HepG2 (cell line): ENCODE data around the gene TAF1B. TPM values are rescaled to one million over a fixed set of nuclear protein-coding genes. Genes with fewer than 3 reads are reported as not detected.

Experiments used
- ATAC-seq: fragments of 200-7000 bp; cut with Tn5 transposase; 3 replicates; pipeline ENCODE4 v1.9.1; 2020; ENCODE audit warnings: mild to moderate bottlenecking, moderate library complexity
- BruUV-seq: library from RNA; stranded (reverse); fragments of 400-500 nt; replicated peaks from 2 replicates; lab custom pipeline; 2021; lab: Mats Ljungman, UMichigan
- CTCF ChIA-PET: fragments of 300-600 bp; formaldehyde crosslinking; extraction: SDS; loops from one replicate; lab custom pipeline; 2021; ENCODE audit warnings: low total read pairs, inconsistent platforms, low intra/inter-chr PET ratio; lab: Yijun Ruan, JAX
- POLR2A ChIA-PET: fragments of 350-600 bp; sonication (Branson Sonifier 250); formaldehyde crosslinking; loops from one replicate; lab custom pipeline; 2020; ENCODE audit warnings: antibody characterized with exemption, inconsistent platforms; lab: Yijun Ruan, JAX
- DNase-seq: peaks from one replicate; pipeline ENCODE4 v3.0.0-alpha.2; 2015; ENCODE audit warnings: low spot score
- FAIRE-seq: peaks from 3 replicates; lab custom pipeline; 2011; peaks lifted over from hg19 to GRCh38; lab: Jason Lieb, UNC
- H2AFZ ChIP-seq: one replicate; pipeline ENCODE4 v1.6.1; 2011; ENCODE audit warnings: low read length, inconsistent platforms
- H3K27ac ChIP-seq: fragments of 300-600 bp; 3 replicates; pipeline ENCODE4 v1.8.0; 2011; ENCODE audit warnings: mixed run types, mild to moderate bottlenecking, mixed read lengths, low read length, inconsistent platforms; ENCODE audit not compliant: insufficient read depth; ENCODE audit errors: extremely low read length
- H3K27me3 ChIP-seq, 2 experiments: fragments of 200-600 bp in 1 of 2; 2 replicates in 1 of 2; 3 replicates in 1 of 2; pipeline versions ENCODE4 v1.6.0 to v1.8.0; 2011; ENCODE audit warnings: low read length in 2 of 2, mild to moderate bottlenecking in 2 of 2, moderate library complexity in 2 of 2, inconsistent platforms in 1 of 2; ENCODE audit not compliant: insufficient read depth in 2 of 2, control insufficient read depth in 1 of 2
- H3K36me3 ChIP-seq, 2 experiments: fragments of 200-600 bp in 1 of 2; replicated peaks in 1 of 2; 2 replicates in 1 of 2; 3 replicates in 1 of 2; pipeline versions ENCODE4 v1.5.1 to v1.8.0; 2011; ENCODE audit warnings: low read length in 2 of 2, inconsistent platforms in 1 of 2; ENCODE audit not compliant: insufficient read depth in 2 of 2, control insufficient read depth in 1 of 2
- H3K4me1 ChIP-seq: 2 replicates; pipeline ENCODE4 v1.5.1; 2012; ENCODE audit warnings: low read length, inconsistent platforms; ENCODE audit not compliant: insufficient read depth
- H3K4me2 ChIP-seq: 2 replicates; pipeline ENCODE4 v1.6.0; 2011; ENCODE audit warnings: low read depth, low read length, inconsistent platforms
- H3K4me3 ChIP-seq, 3 experiments: fragments of 200-600 bp in 1 of 3; sonication (generic), shearing (Covaris generic) in 1 of 3; replicated peaks in 1 of 3; 2 replicates each; pipeline ENCODE4 v1.5.1; 2011 to 2016; ENCODE audit warnings: low read length in 3 of 3, inconsistent platforms in 2 of 3, low read depth in 2 of 3, mild to moderate bottlenecking in 2 of 3, control low read depth in 1 of 3, mixed read lengths in 1 of 3; ENCODE audit not compliant: insufficient read depth in 1 of 3
- H3K79me2 ChIP-seq: one replicate; pipeline ENCODE4 v1.6.1; 2011; ENCODE audit warnings: low read length, inconsistent platforms; ENCODE audit not compliant: insufficient read depth
- H3K9ac ChIP-seq: 2 replicates; pipeline ENCODE4 v1.6.0; 2011; ENCODE audit warnings: mild to moderate bottlenecking, low read depth, low read length, inconsistent platforms; ENCODE audit not compliant: insufficient read depth
- H3K9me3 ChIP-seq: 2 replicates; pipeline ENCODE4 v1.5.1; 2012; ENCODE audit warnings: mild to moderate bottlenecking, low read length
- H4K20me1 ChIP-seq: 2 replicates; pipeline ENCODE4 v1.6.0; 2011; ENCODE audit warnings: inconsistent platforms, mild to moderate bottlenecking, low read length, moderate library complexity; ENCODE audit not compliant: insufficient read depth
- RARA ChIP-seq: IDR thresholded peaks from 2 replicates; pipeline ENCODE4 v1.6.1; 2016; ENCODE audit warnings: missing genetic modification reagents, missing compliant biosample characterization
- SMAD1 ChIP-seq: sonication (generic); formaldehyde crosslinking; IDR thresholded peaks from 2 replicates; pipeline ENCODE4 v1.4.0; 2020; ENCODE audit warnings: missing genetic modification reagents, low read depth, mild to moderate bottlenecking, borderline replicate concordance
- SMAD9 ChIP-seq: sonication (generic); formaldehyde crosslinking; IDR thresholded peaks from 2 replicates; pipeline ENCODE4 v1.5.1; 2020; ENCODE audit warnings: mild to moderate bottlenecking, missing genetic modification reagents
- SRY ChIP-seq: sonication (generic); formaldehyde crosslinking; IDR thresholded peaks from 2 replicates; pipeline ENCODE4 v1.8.0; 2022; ENCODE audit warnings: mild to moderate bottlenecking, missing genetic modification reagents
- TOE1 ChIP-seq: sonication (generic); formaldehyde crosslinking; IDR thresholded peaks from 2 replicates; pipeline ENCODE4 v1.4.0; 2020; ENCODE audit warnings: mild to moderate bottlenecking, missing genetic modification reagents
- ZFY ChIP-seq: sonication (generic); formaldehyde crosslinking; IDR thresholded peaks from 2 replicates; pipeline ENCODE4 v1.4.0; 2020; ENCODE audit warnings: missing genetic modification reagents
- ZNF24 ChIP-seq: fragments of 450-650 bp; IDR thresholded peaks from 2 replicates; pipeline ENCODE4 v1.6.1; 2017; ENCODE audit warnings: antibody characterized with exemption, mild to moderate bottlenecking
- ZNF296 ChIP-seq: sonication (generic); formaldehyde crosslinking; conservative IDR thresholded peaks from 2 replicates; pipeline ENCODE4 v1.5.0; 2020; ENCODE audit warnings: mild to moderate bottlenecking, missing genetic modification reagents
- WGBS: methylation state at CpG from one replicate; pipeline ENCODE4 v1.1.6; 2017; ENCODE audit warnings: low lambda C conversion rate; 5-methylcytosine and 5-hydroxymethylcytosine counted together
- in situ Hi-C: cut with HindIII; loops from 2 replicates; pipeline ENCODE4 v1.10.0; 2017; ENCODE audit warnings: low pct_unique_long_range_greater_than_20kb; ENCODE audit not compliant: extremely low pct_ligation_motif_present
- intact Hi-C: fragments of 100-400 bp; cut with micrococcal nuclease; formaldehyde crosslinking; loops from one replicate; pipeline ENCODE4 v1.10.0; 2022; ENCODE audit not compliant: unreplicated experiment
- polyA plus RNA-seq, 8 experiments: library from polyadenylated mRNA; depleted of rRNA in 3 of 8; stranded (reverse) in 7 of 8; unstranded in 1 of 8; fragments of >200 nt; fragmentation: Illumina TruSeq in 4 of 8; extraction: Trizol in 4 of 8; gene quantifications; 2 replicates each; pipeline versions ENCODE4 v1.2.1 to v1.2.3, GENCODE V29; 2011 to 2016; ENCODE audit warnings: low read depth in 4 of 8, missing spikeins in 1 of 8, mixed read lengths in 1 of 8; ENCODE audit not compliant: insufficient read depth in 1 of 8
- total RNA-seq, 5 experiments: library from RNA; depleted of rRNA; stranded (reverse); fragments of >200 nt; fragmentation: Illumina TruSeq; extraction: Trizol; gene quantifications; 2 replicates each; pipeline ENCODE4 v1.2.3, GENCODE V29; 2016; ENCODE audit warnings: low read depth in 1 of 5
- TF ChIP-seq, protein P1 (sequence below): IDR thresholded peaks from 2 replicates; pipeline ENCODE4 v1.6.1; 2016
- TF ChIP-seq, protein P2 (sequence below): sonication (generic); formaldehyde crosslinking; IDR thresholded peaks from 2 replicates; pipeline ENCODE4 v1.5.0; 2020; ENCODE audit warnings: missing genetic modification reagents
- TF ChIP-seq, protein P3 (sequence below): sonication (generic); formaldehyde crosslinking; IDR thresholded peaks from 2 replicates; pipeline ENCODE4 v1.5.0; 2020; ENCODE audit warnings: missing genetic modification reagents, mild to moderate bottlenecking, borderline replicate concordance
- TF ChIP-seq, protein P4 (sequence below): sonication (generic); formaldehyde crosslinking; IDR thresholded peaks from 2 replicates; pipeline ENCODE4 v1.5.0; 2020; ENCODE audit warnings: mild to moderate bottlenecking, missing genetic modification reagents, borderline replicate concordance
- TF ChIP-seq, protein P5 (sequence below): sonication (generic); formaldehyde crosslinking; IDR thresholded peaks from 2 replicates; pipeline ENCODE4 v1.4.0; 2020; ENCODE audit warnings: mild to moderate bottlenecking, missing genetic modification reagents

TAF1B gene
- total and polyA plus RNA-seq, 2 of the 13 experiments (the other 11 are each of a cell fraction or from before 2014, with no cell fraction given): 13.3 to 27.7 TPM

DNA sequence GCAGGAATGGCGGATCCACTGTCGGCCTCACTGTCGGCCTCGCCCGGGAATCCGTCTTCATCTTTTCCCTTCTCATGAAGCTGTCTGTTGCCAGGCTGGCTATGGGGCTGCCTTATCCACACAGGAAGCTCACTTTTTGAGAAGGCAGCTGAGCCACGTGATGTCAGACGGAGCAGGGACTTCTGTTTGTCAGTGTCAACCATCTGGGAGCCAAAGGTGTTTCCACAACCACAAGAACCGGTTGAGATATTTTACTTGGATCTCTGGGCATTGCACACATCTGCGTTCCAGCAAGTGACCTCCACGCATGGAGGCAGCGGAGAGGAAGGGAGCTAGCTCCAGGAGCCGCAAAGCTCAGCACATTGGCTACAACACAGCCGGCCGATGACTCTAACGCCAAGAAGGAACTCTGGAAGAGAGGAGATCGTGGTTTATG, 27.4 kb upstream of the TAF1B start:
- intact Hi-C loops (no loop called here), in situ Hi-C loops (loop anchor here (25.0 kb wide), 1 partner anchor 621 kb away; the partner anchor contains the start of gene ODC1)
- DNase-seq: no peak
- WGBS: 63% methylated on average over 17 of the region's 17 CpGs
- Histone ChIP-seq H3K9ac (no peak overlapping the region), H3K36me3 (no peaks in the 10 kb centered on the region), H3K9me3 (no peaks in the 10 kb centered on the region), H4K20me1 (no peaks in the 10 kb centered on the region), H3K27me3 (peaks cover 7 to 61% of the 10 kb centered on the region in 2 experiments; a peak in 4 of 5 replicates), H3K27ac (no peak overlapping the region), H3K79me2 (no peaks in the 10 kb centered on the region), H3K4me1 (peaks cover 34% of the 10 kb centered on the region; the same call in 1 of the 2 replicates), H3K4me2 (no peak overlapping the region), H3K4me3 (no peak overlapping the region), H2AFZ (no peak overlapping the region)
- FAIRE-seq: no peak
- BruUV-seq: no TSS peak
- CTCF ChIA-PET: no interaction called here
- POLR2A ChIA-PET: interaction anchor here (2.7 kb wide), 1 partner anchor 28 kb away, joined by 11 read pairs; the partner anchor contains the start of gene TAF1B
- no peak for ATAC-seq
- TF ChIP-seq SMAD1: no peak
- no peak for TF ChIP-seq TOE1 (CRISPR knock-in tag)
- TF ChIP-seq, protein P1, sequence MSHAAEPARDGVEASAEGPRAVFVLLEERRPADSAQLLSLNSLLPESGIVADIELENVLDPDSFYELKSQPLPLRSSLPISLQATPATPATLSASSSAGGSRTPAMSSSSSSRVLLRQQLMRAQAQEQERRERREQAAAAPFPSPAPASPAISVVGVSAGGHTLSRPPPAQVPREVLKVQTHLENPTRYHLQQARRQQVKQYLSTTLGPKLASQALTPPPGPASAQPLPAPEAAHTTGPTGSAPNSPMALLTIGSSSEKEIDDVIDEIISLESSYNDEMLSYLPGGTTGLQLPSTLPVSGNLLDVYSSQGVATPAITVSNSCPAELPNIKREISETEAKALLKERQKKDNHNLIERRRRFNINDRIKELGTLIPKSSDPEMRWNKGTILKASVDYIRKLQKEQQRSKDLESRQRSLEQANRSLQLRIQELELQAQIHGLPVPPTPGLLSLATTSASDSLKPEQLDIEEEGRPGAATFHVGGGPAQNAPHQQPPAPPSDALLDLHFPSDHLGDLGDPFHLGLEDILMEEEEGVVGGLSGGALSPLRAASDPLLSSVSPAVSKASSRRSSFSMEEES (CRISPR knock-in tag): no peak
- TF ChIP-seq, protein P2, sequence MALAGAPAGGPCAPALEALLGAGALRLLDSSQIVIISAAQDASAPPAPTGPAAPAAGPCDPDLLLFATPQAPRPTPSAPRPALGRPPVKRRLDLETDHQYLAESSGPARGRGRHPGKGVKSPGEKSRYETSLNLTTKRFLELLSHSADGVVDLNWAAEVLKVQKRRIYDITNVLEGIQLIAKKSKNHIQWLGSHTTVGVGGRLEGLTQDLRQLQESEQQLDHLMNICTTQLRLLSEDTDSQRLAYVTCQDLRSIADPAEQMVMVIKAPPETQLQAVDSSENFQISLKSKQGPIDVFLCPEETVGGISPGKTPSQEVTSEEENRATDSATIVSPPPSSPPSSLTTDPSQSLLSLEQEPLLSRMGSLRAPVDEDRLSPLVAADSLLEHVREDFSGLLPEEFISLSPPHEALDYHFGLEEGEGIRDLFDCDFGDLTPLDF (CRISPR knock-in tag): no peak
- no peak for TF ChIP-seq SMAD9
- TF ChIP-seq, protein P3, sequence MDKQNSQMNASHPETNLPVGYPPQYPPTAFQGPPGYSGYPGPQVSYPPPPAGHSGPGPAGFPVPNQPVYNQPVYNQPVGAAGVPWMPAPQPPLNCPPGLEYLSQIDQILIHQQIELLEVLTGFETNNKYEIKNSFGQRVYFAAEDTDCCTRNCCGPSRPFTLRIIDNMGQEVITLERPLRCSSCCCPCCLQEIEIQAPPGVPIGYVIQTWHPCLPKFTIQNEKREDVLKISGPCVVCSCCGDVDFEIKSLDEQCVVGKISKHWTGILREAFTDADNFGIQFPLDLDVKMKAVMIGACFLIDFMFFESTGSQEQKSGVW (CRISPR knock-in tag): no peak
- TF ChIP-seq ZFY (CRISPR knock-in tag): no peak
- TF ChIP-seq RARA (CRISPR knock-in tag): no peak
- TF ChIP-seq SRY (CRISPR knock-in tag): no peak
- no peak for TF ChIP-seq ZNF296 (CRISPR knock-in tag)
- TF ChIP-seq, protein P4, sequence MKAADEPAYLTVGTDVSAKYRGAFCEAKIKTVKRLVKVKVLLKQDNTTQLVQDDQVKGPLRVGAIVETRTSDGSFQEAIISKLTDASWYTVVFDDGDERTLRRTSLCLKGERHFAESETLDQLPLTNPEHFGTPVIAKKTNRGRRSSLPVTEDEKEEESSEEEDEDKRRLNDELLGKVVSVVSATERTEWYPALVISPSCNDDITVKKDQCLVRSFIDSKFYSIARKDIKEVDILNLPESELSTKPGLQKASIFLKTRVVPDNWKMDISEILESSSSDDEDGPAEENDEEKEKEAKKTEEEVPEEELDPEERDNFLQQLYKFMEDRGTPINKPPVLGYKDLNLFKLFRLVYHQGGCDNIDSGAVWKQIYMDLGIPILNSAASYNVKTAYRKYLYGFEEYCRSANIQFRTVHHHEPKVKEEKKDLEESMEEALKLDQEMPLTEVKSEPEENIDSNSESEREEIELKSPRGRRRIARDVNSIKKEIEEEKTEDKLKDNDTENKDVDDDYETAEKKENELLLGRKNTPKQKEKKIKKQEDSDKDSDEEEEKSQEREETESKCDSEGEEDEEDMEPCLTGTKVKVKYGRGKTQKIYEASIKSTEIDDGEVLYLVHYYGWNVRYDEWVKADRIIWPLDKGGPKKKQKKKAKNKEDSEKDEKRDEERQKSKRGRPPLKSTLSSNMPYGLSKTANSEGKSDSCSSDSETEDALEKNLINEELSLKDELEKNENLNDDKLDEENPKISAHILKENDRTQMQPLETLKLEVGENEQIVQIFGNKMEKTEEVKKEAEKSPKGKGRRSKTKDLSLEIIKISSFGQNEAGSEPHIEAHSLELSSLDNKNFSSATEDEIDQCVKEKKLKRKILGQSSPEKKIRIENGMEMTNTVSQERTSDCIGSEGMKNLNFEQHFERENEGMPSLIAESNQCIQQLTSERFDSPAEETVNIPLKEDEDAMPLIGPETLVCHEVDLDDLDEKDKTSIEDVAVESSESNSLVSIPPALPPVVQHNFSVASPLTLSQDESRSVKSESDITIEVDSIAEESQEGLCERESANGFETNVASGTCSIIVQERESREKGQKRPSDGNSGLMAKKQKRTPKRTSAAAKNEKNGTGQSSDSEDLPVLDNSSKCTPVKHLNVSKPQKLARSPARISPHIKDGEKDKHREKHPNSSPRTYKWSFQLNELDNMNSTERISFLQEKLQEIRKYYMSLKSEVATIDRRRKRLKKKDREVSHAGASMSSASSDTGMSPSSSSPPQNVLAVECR (CRISPR knock-in tag): no peak
- no peak for TF ChIP-seq ZNF24
- TF ChIP-seq, protein P5, sequence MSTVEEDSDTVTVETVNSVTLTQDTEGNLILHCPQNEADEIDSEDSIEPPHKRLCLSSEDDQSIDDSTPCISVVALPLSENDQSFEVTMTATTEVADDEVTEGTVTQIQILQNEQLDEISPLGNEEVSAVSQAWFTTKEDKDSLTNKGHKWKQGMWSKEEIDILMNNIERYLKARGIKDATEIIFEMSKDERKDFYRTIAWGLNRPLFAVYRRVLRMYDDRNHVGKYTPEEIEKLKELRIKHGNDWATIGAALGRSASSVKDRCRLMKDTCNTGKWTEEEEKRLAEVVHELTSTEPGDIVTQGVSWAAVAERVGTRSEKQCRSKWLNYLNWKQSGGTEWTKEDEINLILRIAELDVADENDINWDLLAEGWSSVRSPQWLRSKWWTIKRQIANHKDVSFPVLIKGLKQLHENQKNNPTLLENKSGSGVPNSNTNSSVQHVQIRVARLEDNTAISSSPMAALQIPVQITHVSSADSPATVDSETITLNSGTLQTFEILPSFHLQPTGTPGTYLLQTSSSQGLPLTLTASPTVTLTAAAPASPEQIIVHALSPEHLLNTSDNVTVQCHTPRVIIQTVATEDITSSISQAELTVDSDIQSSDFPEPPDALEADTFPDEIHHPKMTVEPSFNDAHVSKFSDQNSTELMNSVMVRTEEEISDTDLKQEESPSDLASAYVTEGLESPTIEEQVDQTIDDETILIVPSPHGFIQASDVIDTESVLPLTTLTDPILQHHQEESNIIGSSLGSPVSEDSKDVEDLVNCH (CRISPR knock-in tag): no peak
